Body of pancreas (tissue), 4 donors: Measurements from ENCODE around the gene GJD2.

Source experiments
- CTCF ChIP-seq, 7 experiments: fragments of 450-650 bp in 4 of 7; fragments of 200-600 bp in 3 of 7; sonication (generic) in 3 of 7; IDR thresholded peaks; one replicate each; pipeline ENCODE4 v1.5.1; 2016 to 2019; ENCODE audit warnings: antibody characterized with exemption in 7 of 7
- POLR2A ChIP-seq, 3 donors: fragments of 450-650 bp; IDR thresholded peaks; one replicate each; pipeline ENCODE4 v1.6.1; 2016; ENCODE audit warnings: antibody characterized with exemption in 3 of 3, mild to moderate bottlenecking in 2 of 3

- no peak for TF ChIP-seq CTCF (IDR thresholded peaks at IDR 0.05)
- TF ChIP-seq POLR2A (IDR thresholded peaks at IDR 0.05) = no peak
Observed at GRCh38 chr15:34753236-34753894, 1.4 kb downstream of the GJD2 start.
